ENCODE data around the gene KIAA0232. TPM values are rescaled to one million over a fixed set of nuclear protein-coding genes. Genes with fewer than 3 reads are reported as not detected.

The KIAA0232 gene
- total and polyA plus RNA-seq, 10 of the 15 experiments (the other 5 are each of a cell fraction or from before 2014, with no cell fraction given) = 2.8 to 15.1 (median 10.8) TPM

GRCh38 chr4:6753891-6754290, 28.6 kb upstream of the KIAA0232 start (continued):
- TF ChIP-seq ZBTB40 (IDR thresholded peaks at IDR 0.05; ENCODE audit: borderline replicate concordance) (no peak), NBN (IDR thresholded peaks at IDR 0.05) (no peak)

- FAIRE-seq (no peak), ATAC-seq (no peak), DNase-seq (ENCODE audit: low read depth, low spot score) (no peak)
- H3K4me2 ChIP-seq (ENCODE audit: control insufficient read depth, insufficient read depth) = no peak overlapping the region
- H3K27ac ChIP-seq (ENCODE audit: control insufficient read depth, insufficient read depth) = no peak overlapping the region
- no peaks in the 10 kb centered on the region; a peak in 1 of 4 replicates for H3K27me3 ChIP-seq (replicated peaks in 1 of 2; ENCODE audit: control insufficient read depth in 2 of 2, insufficient read depth in 2 of 2, low read length in 1 of 2)
- TF ChIP-seq KLF5 (IDR thresholded peaks at IDR 0.05; ENCODE audit: partially characterized antibody) (no peak), RUNX3 (IDR thresholded peaks at IDR 0.05; ENCODE audit: low read length) (no peak), EP300 (IDR thresholded peaks at IDR 0.05; ENCODE audit: borderline replicate concordance in 1 of 2, control insufficient read depth in 1 of 2, low read depth in 2 of 2, low read length in 2 of 2) (no peak), RFX5 (IDR thresholded peaks at IDR 0.05; ENCODE audit: low read depth, low read length) (no peak), ZSCAN29 (IDR thresholded peaks at IDR 0.05) (no peak), ATF2 (IDR thresholded peaks at IDR 0.05; ENCODE audit: low read length) (no peak)
- H3K4me3 ChIP-seq = no peak overlapping the region
- no peak overlapping the region for H2AFZ ChIP-seq (ENCODE audit: control insufficient read depth, low read depth, low read length)
- no TSS peak for BruUV-seq (replicated peaks)
- intact Hi-C loops (cut with micrococcal nuclease; ENCODE audit: unreplicated experiment) = no loop called here
- H3K36me3 ChIP-seq (ENCODE audit: control insufficient read depth in 2 of 2, insufficient read depth in 2 of 2, low read length in 1 of 2) = no peaks in the 10 kb centered on the region
- in situ Hi-C loops (cut with MboI) = no loop called here
- POLR2A ChIA-PET = no interaction called here
- SMC1A ChIA-PET (ENCODE audit: uncharacterized antibody, unreplicated experiment) = no interaction called here
- no peak overlapping the region for H3K9ac ChIP-seq (ENCODE audit: control insufficient read depth, insufficient read depth, low read length)
- H4K20me1 ChIP-seq (ENCODE audit: control insufficient read depth, insufficient read depth) = no peaks in the 10 kb centered on the region
- 13% methylated on average over 3 of the region's 3 CpGs for WGBS (ENCODE audit: insufficient coverage, insufficient replicate concordance, low lambda C conversion rate, missing lambda C conversion rate)
- CTCF ChIA-PET = no interaction called here
- no peaks in the 10 kb centered on the region for H3K4me1 ChIP-seq (ENCODE audit: control insufficient read depth, insufficient read depth, low read length)
- RAD21 ChIA-PET (ENCODE audit: unreplicated experiment) = no interaction called here
- no peaks in the 10 kb centered on the region for H3K79me2 ChIP-seq (ENCODE audit: control insufficient read depth, insufficient read depth, low read length)
- H3K9me3 ChIP-seq (replicated peaks; ENCODE audit: control insufficient read depth, insufficient read depth, low read length) = no peaks in the 10 kb centered on the region
Measured at GRCh38 chr4:6754481-6755087, 27.9 kb upstream of the KIAA0232 start.

Data from GM12878 (cell line).